Measurements from ENCODE around the gene OXCT2. TPM values are rescaled to one million over a fixed set of nuclear protein-coding genes. Genes with fewer than 3 reads are reported as not detected.

OXCT2 gene
- total RNA-seq, 1 experiment from 2014 or later = 2.3 TPM

GRCh38 chr1:39754906-39755504 lies 16.1 kb downstream of the OXCT2 start:
- CTCF ChIA-PET = interaction anchor here (1.1 kb wide), 1 partner anchor 97 kb away, joined by 3 read pairs; no protein-coding TSS in a partner anchor
- Mint-ChIP-seq H3K9me3 (peaks cover 6% of the 10 kb centered on the region; the same call in 1 of the 2 replicates), H3K4me1 (no peaks in the 10 kb centered on the region), H3K27ac (no peak overlapping the region), H3K4me3 (no peak overlapping the region), H3K36me3 (peaks cover 61% of the 10 kb centered on the region), H3K27me3 (ENCODE audit: low read depth) (no peaks in the 10 kb centered on the region)
- TF ChIP-seq E2F4 (CRISPR knock-in tag; IDR thresholded peaks at IDR 0.05; ENCODE audit: borderline replicate concordance, low read depth) (no peak), NR1H2 (CRISPR knock-in tag; IDR thresholded peaks at IDR 0.05) (no peak), ZNF416 (CRISPR knock-in tag; IDR thresholded peaks at IDR 0.05) (no peak), CREM (CRISPR knock-in tag; IDR thresholded peaks at IDR 0.05) (no peak), ZNF317 (CRISPR knock-in tag; IDR thresholded peaks at IDR 0.05; ENCODE audit: borderline replicate concordance, low read depth) (no peak), MAX (CRISPR knock-in tag; IDR thresholded peaks at IDR 0.05) (no peak), ATF6 (CRISPR knock-in tag; IDR thresholded peaks at IDR 0.05) (no peak), MYBL2 (CRISPR knock-in tag; IDR thresholded peaks at IDR 0.05) (no peak), ARID4B (CRISPR knock-in tag; IDR thresholded peaks at IDR 0.05; ENCODE audit: borderline replicate concordance) (no peak), STAT6 (CRISPR knock-in tag; conservative IDR thresholded peaks at IDR 0.05; ENCODE audit: low read depth) (no peak), ZNF138 (CRISPR knock-in tag; conservative IDR thresholded peaks at IDR 0.05) (no peak), NFE2L1 (CRISPR knock-in tag; IDR thresholded peaks at IDR 0.05) (no peak), USF1 (CRISPR knock-in tag; IDR thresholded peaks at IDR 0.05) (no peak), EMX1 (CRISPR knock-in tag; IDR thresholded peaks at IDR 0.05) (no peak), ZNF263 (CRISPR knock-in tag; IDR thresholded peaks at IDR 0.05; ENCODE audit: low read depth) (no peak), ETV6 (CRISPR knock-in tag; IDR thresholded peaks at IDR 0.05) (no peak), ZNF532 (CRISPR knock-in tag; IDR thresholded peaks at IDR 0.05; ENCODE audit: borderline replicate concordance) (no peak), RELA (CRISPR knock-in tag; IDR thresholded peaks at IDR 0.05; ENCODE audit: borderline replicate concordance) (no peak), ATF2 (CRISPR knock-in tag; IDR thresholded peaks at IDR 0.05; ENCODE audit: borderline replicate concordance, low read depth) (no peak)
- DNase-seq (ENCODE audit: low spot score) (no peak), ATAC-seq (no peak)
- POLR2A ChIA-PET = no interaction called here
